HUES64 (cell line): Measurements from ENCODE around the gene AKR1D1.

ENCODE experiments used
- H3K27ac ChIP-seq: 2 replicates; pipeline ENCODE4 v1.7.0; 2013; ENCODE audit warnings: low read depth, low read length, inconsistent platforms
- H3K27me3 ChIP-seq: 2 replicates; pipeline ENCODE4 v1.6.1; 2013; ENCODE audit warnings: mild to moderate bottlenecking, low read length; ENCODE audit not compliant: insufficient read depth
- H3K36me3 ChIP-seq: 2 replicates; pipeline ENCODE4 v1.6.1; 2013; ENCODE audit warnings: mild to moderate bottlenecking, low read length; ENCODE audit not compliant: insufficient read depth
- H3K4me1 ChIP-seq: 2 replicates; pipeline ENCODE4 v1.6.1; 2013; ENCODE audit warnings: mild to moderate bottlenecking, low read length, moderate library complexity; ENCODE audit not compliant: insufficient read depth
- H3K4me3 ChIP-seq: 2 replicates; pipeline ENCODE4 v1.5.1; 2013; ENCODE audit warnings: mild to moderate bottlenecking, low read length, moderate library complexity
- H3K9ac ChIP-seq: 2 replicates; pipeline ENCODE4 v1.6.1; 2013; ENCODE audit warnings: mild to moderate bottlenecking, low read depth, low read length
- H3K9me3 ChIP-seq: 2 replicates; pipeline ENCODE4 v1.6.1; 2013; ENCODE audit warnings: low read depth, low read length; ENCODE audit not compliant: insufficient read depth
- WGBS: fragments of 150-250, 120-280 bp; methylation state at CpG from one replicate; pipeline ENCODE4 v1.1.7; 2013; ENCODE audit warnings: missing lambda C conversion rate; 5-methylcytosine and 5-hydroxymethylcytosine counted together

AKR1D1 gene

GRCh38 chr7:138167222-138167621, 91.0 kb downstream of the AKR1D1 start:
- Histone ChIP-seq H3K36me3 (peaks cover 19% of the 10 kb centered on the region), H3K4me1 (peaks cover 50% of the 10 kb centered on the region), H3K27ac (peak overlapping the region; percentile 98), H3K9ac (peak overlapping the region; percentile 74), H3K27me3 (no peaks in the 10 kb centered on the region), H3K4me3 (no peak overlapping the region), H3K9me3 (peaks cover 26% of the 10 kb centered on the region)
- 31% methylated on average over 3 of the region's 3 CpGs for WGBS

- no CpG with 5 or more reads among the region's 1 CpG for WGBS
- Histone ChIP-seq H3K27ac (peak overlapping the region; percentile 98), H3K9ac (peak overlapping the region; percentile 74; the same call in 1 of the 2 replicates), H3K27me3 (no peaks in the 10 kb centered on the region), H3K9me3 (peaks cover 26% of the 10 kb centered on the region), H3K4me3 (no peak overlapping the region), H3K4me1 (peaks cover 50% of the 10 kb centered on the region), H3K36me3 (peaks cover 19% of the 10 kb centered on the region)
These were observed 91.6 kb downstream of the AKR1D1 start for GRCh38 chr7:138167869-138168296.
